Measurements from ENCODE around the gene GOLGA2. TPM values are rescaled to one million over a fixed set of nuclear protein-coding genes. Genes with fewer than 3 reads are reported as not detected.

Gene GOLGA2
- total and polyA plus RNA-seq, 2 of the 13 experiments (the other 11 are each of a cell fraction or from before 2014, with no cell fraction given), result 45.3 to 45.8 TPM

DNA sequence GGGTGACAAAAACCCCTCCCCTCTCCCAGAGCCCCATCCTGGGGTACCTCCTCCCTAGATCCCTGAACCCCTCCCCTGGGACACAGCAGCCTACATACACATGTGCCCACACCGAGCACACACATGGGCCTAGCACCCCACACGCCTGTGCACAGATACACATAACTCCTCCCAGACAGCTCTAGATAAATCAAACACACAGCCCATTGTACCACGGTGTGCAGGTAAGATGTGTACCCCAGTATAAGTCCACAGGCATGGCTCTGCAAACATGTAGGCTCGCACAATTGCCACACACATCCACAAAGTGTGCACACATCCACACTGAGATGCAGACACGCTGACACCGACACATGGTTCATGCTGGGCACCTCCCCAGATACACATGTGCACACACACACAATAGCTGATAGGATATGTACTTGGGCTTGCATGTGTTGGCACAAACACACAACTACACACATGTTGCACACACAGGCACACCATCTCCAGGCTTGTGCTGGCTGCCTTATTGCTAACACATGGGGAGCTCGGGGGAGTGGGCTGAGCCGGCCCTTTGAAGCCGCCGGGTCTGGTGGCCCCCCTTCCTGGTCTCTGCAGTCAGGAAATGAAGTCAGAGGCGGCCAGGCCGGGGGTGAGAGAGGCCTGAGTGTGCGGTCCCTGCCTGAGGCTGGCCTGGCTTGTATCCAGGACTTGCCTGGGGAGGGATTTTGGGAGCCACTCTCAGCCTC, 30.2 kb downstream of the GOLGA2 start (continued):
- TF ChIP-seq, protein P1, sequence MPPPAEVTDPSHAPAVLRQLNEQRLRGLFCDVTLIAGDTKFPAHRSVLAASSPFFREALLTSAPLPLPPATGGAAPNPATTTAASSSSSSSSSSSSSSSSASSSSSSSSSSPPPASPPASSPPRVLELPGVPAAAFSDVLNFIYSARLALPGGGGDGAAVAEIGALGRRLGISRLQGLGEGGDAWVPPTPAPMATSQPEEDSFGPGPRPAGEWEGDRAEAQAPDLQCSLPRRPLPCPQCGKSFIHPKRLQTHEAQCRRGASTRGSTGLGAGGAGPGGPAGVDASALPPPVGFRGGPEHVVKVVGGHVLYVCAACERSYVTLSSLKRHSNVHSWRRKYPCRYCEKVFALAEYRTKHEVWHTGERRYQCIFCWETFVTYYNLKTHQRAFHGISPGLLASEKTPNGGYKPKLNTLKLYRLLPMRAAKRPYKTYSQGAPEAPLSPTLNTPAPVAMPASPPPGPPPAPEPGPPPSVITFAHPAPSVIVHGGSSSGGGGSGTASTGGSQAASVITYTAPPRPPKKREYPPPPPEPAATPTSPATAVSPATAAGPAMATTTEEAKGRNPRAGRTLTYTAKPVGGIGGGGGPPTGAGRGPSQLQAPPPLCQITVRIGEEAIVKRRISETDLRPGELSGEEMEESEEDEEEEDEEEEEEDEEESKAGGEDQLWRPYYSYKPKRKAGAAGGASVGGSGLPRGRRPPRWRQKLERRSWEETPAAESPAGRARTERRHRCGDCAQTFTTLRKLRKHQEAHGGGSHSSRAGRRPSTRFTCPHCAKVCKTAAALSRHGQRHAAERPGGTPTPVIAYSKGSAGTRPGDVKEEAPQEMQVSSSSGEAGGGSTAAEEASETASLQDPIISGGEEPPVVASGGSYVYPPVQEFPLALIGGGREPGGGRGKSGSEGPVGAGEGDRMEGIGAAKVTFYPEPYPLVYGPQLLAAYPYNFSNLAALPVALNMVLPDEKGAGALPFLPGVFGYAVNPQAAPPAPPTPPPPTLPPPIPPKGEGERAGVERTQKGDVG (CRISPR knock-in tag; IDR thresholded peaks at IDR 0.05; ENCODE audit: borderline replicate concordance), result peak; percentile 55; the same call in 1 of the 2 replicates
- TF ChIP-seq, protein P2, sequence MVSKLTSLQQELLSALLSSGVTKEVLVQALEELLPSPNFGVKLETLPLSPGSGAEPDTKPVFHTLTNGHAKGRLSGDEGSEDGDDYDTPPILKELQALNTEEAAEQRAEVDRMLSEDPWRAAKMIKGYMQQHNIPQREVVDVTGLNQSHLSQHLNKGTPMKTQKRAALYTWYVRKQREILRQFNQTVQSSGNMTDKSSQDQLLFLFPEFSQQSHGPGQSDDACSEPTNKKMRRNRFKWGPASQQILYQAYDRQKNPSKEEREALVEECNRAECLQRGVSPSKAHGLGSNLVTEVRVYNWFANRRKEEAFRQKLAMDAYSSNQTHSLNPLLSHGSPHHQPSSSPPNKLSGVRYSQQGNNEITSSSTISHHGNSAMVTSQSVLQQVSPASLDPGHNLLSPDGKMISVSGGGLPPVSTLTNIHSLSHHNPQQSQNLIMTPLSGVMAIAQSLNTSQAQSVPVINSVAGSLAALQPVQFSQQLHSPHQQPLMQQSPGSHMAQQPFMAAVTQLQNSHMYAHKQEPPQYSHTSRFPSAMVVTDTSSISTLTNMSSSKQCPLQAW (CRISPR knock-in tag; IDR thresholded peaks at IDR 0.05), result 0 out of 2 replicates have a peak, but pooled peaks have one; percentile 15
- 0 out of 2 replicates have a peak, but pooled peaks have one; percentile 79 for TF ChIP-seq SMAD1 (CRISPR knock-in tag; IDR thresholded peaks at IDR 0.05; ENCODE audit: borderline replicate concordance, low read depth)
- TF ChIP-seq NR1H2 (CRISPR knock-in tag; IDR thresholded peaks at IDR 0.05; ENCODE audit: borderline replicate concordance, low read depth), result no peak
- peak; percentile 80 for TF ChIP-seq SAP130 (CRISPR knock-in tag; IDR thresholded peaks at IDR 0.05; ENCODE audit: low read depth)
- TF ChIP-seq RXRA (CRISPR knock-in tag; IDR thresholded peaks at IDR 0.05), result 0 out of 2 replicates have a peak, but pooled peaks have one; percentile 36
- 0 out of 2 replicates have a peak, but pooled peaks have one; percentile 38 for TF ChIP-seq DPF2 (CRISPR knock-in tag; IDR thresholded peaks at IDR 0.05; ENCODE audit: borderline replicate concordance, low read depth)
- TF ChIP-seq, protein P3, sequence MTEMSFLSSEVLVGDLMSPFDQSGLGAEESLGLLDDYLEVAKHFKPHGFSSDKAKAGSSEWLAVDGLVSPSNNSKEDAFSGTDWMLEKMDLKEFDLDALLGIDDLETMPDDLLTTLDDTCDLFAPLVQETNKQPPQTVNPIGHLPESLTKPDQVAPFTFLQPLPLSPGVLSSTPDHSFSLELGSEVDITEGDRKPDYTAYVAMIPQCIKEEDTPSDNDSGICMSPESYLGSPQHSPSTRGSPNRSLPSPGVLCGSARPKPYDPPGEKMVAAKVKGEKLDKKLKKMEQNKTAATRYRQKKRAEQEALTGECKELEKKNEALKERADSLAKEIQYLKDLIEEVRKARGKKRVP (CRISPR knock-in tag; IDR thresholded peaks at IDR 0.05), result 0 out of 4 replicates have a peak, but pooled peaks of 1 of the 2 experiments have one; percentile 22
- TF ChIP-seq ZFP36L2 (CRISPR knock-in tag; IDR thresholded peaks at IDR 0.05), result no peak
- TF ChIP-seq SALL2 (CRISPR knock-in tag; IDR thresholded peaks at IDR 0.05), result 0 out of 2 replicates have a peak, but pooled peaks have one; percentile 20
- TF ChIP-seq KDM2A (CRISPR knock-in tag; IDR thresholded peaks at IDR 0.05; ENCODE audit: borderline replicate concordance, low read depth), result peak; percentile 54; the same call in 1 of the 2 replicates
- TF ChIP-seq, protein P4, sequence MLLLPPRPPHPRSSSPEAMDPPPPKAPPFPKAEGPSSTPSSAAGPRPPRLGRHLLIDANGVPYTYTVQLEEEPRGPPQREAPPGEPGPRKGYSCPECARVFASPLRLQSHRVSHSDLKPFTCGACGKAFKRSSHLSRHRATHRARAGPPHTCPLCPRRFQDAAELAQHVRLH (CRISPR knock-in tag; IDR thresholded peaks at IDR 0.05; ENCODE audit: borderline replicate concordance, low read depth), result peak; percentile 17; the same call in 1 of the 2 replicates
- TF ChIP-seq, protein P5, sequence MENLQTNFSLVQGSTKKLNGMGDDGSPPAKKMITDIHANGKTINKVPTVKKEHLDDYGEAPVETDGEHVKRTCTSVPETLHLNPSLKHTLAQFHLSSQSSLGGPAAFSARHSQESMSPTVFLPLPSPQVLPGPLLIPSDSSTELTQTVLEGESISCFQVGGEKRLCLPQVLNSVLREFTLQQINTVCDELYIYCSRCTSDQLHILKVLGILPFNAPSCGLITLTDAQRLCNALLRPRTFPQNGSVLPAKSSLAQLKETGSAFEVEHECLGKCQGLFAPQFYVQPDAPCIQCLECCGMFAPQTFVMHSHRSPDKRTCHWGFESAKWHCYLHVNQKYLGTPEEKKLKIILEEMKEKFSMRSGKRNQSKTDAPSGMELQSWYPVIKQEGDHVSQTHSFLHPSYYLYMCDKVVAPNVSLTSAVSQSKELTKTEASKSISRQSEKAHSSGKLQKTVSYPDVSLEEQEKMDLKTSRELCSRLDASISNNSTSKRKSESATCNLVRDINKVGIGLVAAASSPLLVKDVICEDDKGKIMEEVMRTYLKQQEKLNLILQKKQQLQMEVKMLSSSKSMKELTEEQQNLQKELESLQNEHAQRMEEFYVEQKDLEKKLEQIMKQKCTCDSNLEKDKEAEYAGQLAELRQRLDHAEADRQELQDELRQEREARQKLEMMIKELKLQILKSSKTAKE (CRISPR knock-in tag; IDR thresholded peaks at IDR 0.05; ENCODE audit: borderline replicate concordance), result no peak
- TF ChIP-seq ZNF34 (CRISPR knock-in tag; IDR thresholded peaks at IDR 0.05; ENCODE audit: borderline replicate concordance), result no peak
- TF ChIP-seq ZBTB7A (CRISPR knock-in tag; IDR thresholded peaks at IDR 0.05), result peak; percentile 40
- TF ChIP-seq PHF8 (CRISPR knock-in tag; IDR thresholded peaks at IDR 0.05), result 0 out of 2 replicates have a peak, but pooled peaks have one; percentile 42
- peak; percentile 60 for TF ChIP-seq HDAC1 (CRISPR knock-in tag; IDR thresholded peaks at IDR 0.05)
- peak; percentile 45; the same call in 1 of the 2 replicates for TF ChIP-seq ZFP41 (CRISPR knock-in tag; IDR thresholded peaks at IDR 0.05; ENCODE audit: borderline replicate concordance)
- 0 out of 2 replicates have a peak, but pooled peaks have one; percentile 12 for TF ChIP-seq CBX5 (CRISPR knock-in tag; IDR thresholded peaks at IDR 0.05; ENCODE audit: borderline replicate concordance)

Data from HepG2 (cell line).